Neural progenitor cell (in vitro differentiated cells): Measurements from ENCODE around the gene PUSL1. TPM values are rescaled to one million over a fixed set of nuclear protein-coding genes. Genes with fewer than 3 reads are reported as not detected.
"Not testable (repeated sequence)": the region's sequence is repeated elsewhere in the genome, so short reads cannot be mapped to it uniquely, and the experiment has no call there.

Source experiments
- DNase-seq: peaks from one replicate; pipeline ENCODE4 v3.0.0-alpha.2; 2016; ENCODE audit warnings: low spot score
- H2AFZ ChIP-seq: fragments of 200-600 bp; sonication (generic); replicated peaks from 2 replicates; pipeline ENCODE4 v1.6.1; 2016; ENCODE audit warnings: antibody characterized with exemption
- H3F3A ChIP-seq: fragments of 200-600 bp; sonication (generic); 2 replicates; pipeline ENCODE4 v1.6.1; 2016; ENCODE audit warnings: antibody characterized with exemption, low read depth
- H3K27ac ChIP-seq: fragments of 200-600 bp; sonication (generic); 2 replicates; pipeline ENCODE4 v1.5.1; 2016; ENCODE audit warnings: mild to moderate bottlenecking
- H3K27me3 ChIP-seq: fragments of 200-600 bp; sonication (generic); 2 replicates; pipeline ENCODE4 v1.6.1; 2016; ENCODE audit warnings: mild to moderate bottlenecking, moderate library complexity
- H3K36me3 ChIP-seq: fragments of 200-600 bp; sonication (generic); 2 replicates; pipeline ENCODE4 v1.5.1; 2016
- H3K4me1 ChIP-seq: fragments of 200-600 bp; sonication (generic); 2 replicates; pipeline ENCODE4 v1.6.1; 2016; ENCODE audit warnings: mixed run types
- H3K4me2 ChIP-seq: fragments of 200-600 bp; sonication (generic); 2 replicates; pipeline ENCODE4 v1.6.1; 2016
- H3K4me3 ChIP-seq: fragments of 200-600 bp; sonication (generic); 2 replicates; pipeline ENCODE4 v1.5.1; 2016
- H3K79me2 ChIP-seq: fragments of 200-600 bp; sonication (generic); 2 replicates; pipeline ENCODE4 v1.6.1; 2016; ENCODE audit warnings: low read depth
- H3K9ac ChIP-seq: fragments of 200-600 bp; sonication (generic); 2 replicates; pipeline ENCODE4 v1.6.1; 2016
- H3K9me3 ChIP-seq: fragments of 200-600 bp; sonication (generic); 2 replicates; pipeline ENCODE4 v1.5.1; 2016; ENCODE audit warnings: low read depth
- H4K20me1 ChIP-seq: fragments of 200-600 bp; sonication (generic); 2 replicates; pipeline ENCODE4 v1.6.1; 2016; ENCODE audit warnings: low read depth
- H3K27ac Mint-ChIP-seq: 3 replicates; pipeline ENCODE4 v1.8.0; 2021; ENCODE audit warnings: mixed read lengths
- H3K27me3 Mint-ChIP-seq: 2 replicates; pipeline ENCODE4 v1.8.0; 2022; ENCODE audit warnings: low read depth, mild to moderate bottlenecking, inconsistent platforms, moderate library complexity, mixed read lengths; ENCODE audit not compliant: insufficient read depth
- H3K36me3 Mint-ChIP-seq: 3 replicates; pipeline ENCODE4 v1.8.0; 2021; ENCODE audit warnings: mixed read lengths
- H3K4me1 Mint-ChIP-seq: 3 replicates; pipeline ENCODE4 v1.8.0; 2021; ENCODE audit warnings: mixed read lengths
- H3K4me3 Mint-ChIP-seq: 3 replicates; pipeline ENCODE4 v1.8.0; 2021; ENCODE audit warnings: mild to moderate bottlenecking, moderate library complexity, mixed read lengths
- H3K9me3 Mint-ChIP-seq: 3 replicates; pipeline ENCODE4 v1.8.0; 2020; ENCODE audit warnings: mixed read lengths
- CTCF ChIP-seq: fragments of 200-600 bp; sonication (generic); IDR thresholded peaks from 2 replicates; pipeline ENCODE4 v1.5.1; 2017; ENCODE audit warnings: antibody characterized with exemption, mild to moderate bottlenecking
- EZH2 ChIP-seq: fragments of 200-600 bp; sonication (generic); IDR thresholded peaks from 2 replicates; pipeline ENCODE4 v1.6.1; 2017; ENCODE audit warnings: antibody characterized with exemption, mild to moderate bottlenecking, moderate library complexity
- EZH2phosphoT487 ChIP-seq: fragments of 200-600 bp; sonication (generic); IDR thresholded peaks from 2 replicates; pipeline ENCODE4 v1.6.1; 2017; ENCODE audit warnings: antibody characterized with exemption
- total RNA-seq: library from RNA; depleted of rRNA; stranded (reverse); fragments of >200 nt; gene quantifications from 2 replicates; pipeline ENCODE4 v1.2.3, GENCODE V29; 2015; ENCODE audit warnings: low replicate concordance

Gene PUSL1
- total RNA-seq, 1 donor from 2014 or later: 3.7 TPM

- Histone ChIP-seq H3K27me3 (no peaks in the 10 kb centered on the region), H3K9me3 (no peaks in the 10 kb centered on the region), H4K20me1 (peaks cover 70% of the 10 kb centered on the region), H2AFZ (no peak overlapping the region), H3K4me3 (no peak overlapping the region), H3K4me2 (no peak overlapping the region), H3K79me2 (peaks cover 38% of the 10 kb centered on the region), H3K4me1 (peaks cover 7% of the 10 kb centered on the region), H3K36me3 (no peaks in the 10 kb centered on the region), H3F3A (peaks cover 16% of the 10 kb centered on the region), H3K27ac (no peak overlapping the region), H3K9ac (no peak overlapping the region)
- Mint-ChIP-seq H3K36me3 (peaks cover 11% of the 10 kb centered on the region), H3K4me1 (peaks cover 6% of the 10 kb centered on the region), H3K27me3 (peaks cover 9% of the 10 kb centered on the region), H3K4me3 (no peak overlapping the region), H3K9me3 (no peaks in the 10 kb centered on the region), H3K27ac (no peak overlapping the region)
- no peak for TF ChIP-seq CTCF
- TF ChIP-seq EZH2phosphoT487: no peak
- no peak for TF ChIP-seq EZH2
- no peak for DNase-seq
These were observed 6.4 kb downstream of the PUSL1 start for GRCh38 chr1:1314678-1315335.

GRCh38 chr1:1315435-1315954, 7.1 kb downstream of the PUSL1 start:
- Mint-ChIP-seq H3K36me3 (peaks cover 11% of the 10 kb centered on the region), H3K9me3 (no peaks in the 10 kb centered on the region), H3K4me1 (peaks cover 6% of the 10 kb centered on the region), H3K4me3 (peak overlapping the region; percentile 13), H3K27me3 (peaks cover 12% of the 10 kb centered on the region), H3K27ac (no peak overlapping the region)
- Histone ChIP-seq H3K9me3 (no peaks in the 10 kb centered on the region), H3K27ac (no peak overlapping the region), H2AFZ (no peak overlapping the region), H3F3A (peaks cover 14% of the 10 kb centered on the region), H3K36me3 (no peaks in the 10 kb centered on the region), H3K4me3 (no peak overlapping the region), H3K4me2 (peak overlapping the region; percentile 45), H3K9ac (no peak overlapping the region), H3K79me2 (peaks cover 45% of the 10 kb centered on the region), H3K27me3 (no peaks in the 10 kb centered on the region), H3K4me1 (peaks cover 7% of the 10 kb centered on the region), H4K20me1 (peaks cover 71% of the 10 kb centered on the region)
- DNase-seq: peak; percentile 43
- TF ChIP-seq EZH2phosphoT487: no peak
- no peak for TF ChIP-seq CTCF

- H3K36me3 ChIP-seq, H3K27ac Mint-ChIP-seq, H3K4me1 ChIP-seq, H3K27me3 ChIP-seq, H3K9ac ChIP-seq, H3K9me3 Mint-ChIP-seq, H3K9me3 ChIP-seq, H3K4me3 ChIP-seq, DNase-seq, H3K4me1 Mint-ChIP-seq, H3K4me3 Mint-ChIP-seq, H3K27ac ChIP-seq, H2AFZ ChIP-seq: not testable (repeated sequence)
- peaks cover 52% of the 10 kb centered on the region for H3K79me2 ChIP-seq
- Mint-ChIP-seq H3K36me3 (peaks cover 11% of the 10 kb centered on the region), H3K27me3 (peaks cover 12% of the 10 kb centered on the region)
- H4K20me1 ChIP-seq: peaks cover 78% of the 10 kb centered on the region
- peaks cover 14% of the 10 kb centered on the region for H3F3A ChIP-seq
- H3K4me2 ChIP-seq: peak overlapping the region; percentile 45
These were observed 7.8 kb downstream of the PUSL1 start for GRCh38 chr1:1316199-1316598.

- TF ChIP-seq CTCF (no peak), EZH2phosphoT487 (no peak), EZH2 (no peak)
- Mint-ChIP-seq H3K4me1 (peaks cover 10% of the 10 kb centered on the region), H3K4me3 (no peak overlapping the region), H3K27me3 (peaks cover 12% of the 10 kb centered on the region), H3K9me3 (no peaks in the 10 kb centered on the region), H3K36me3 (peaks cover 11% of the 10 kb centered on the region), H3K27ac (no peak overlapping the region)
- no peak overlapping the region for H3K9ac ChIP-seq
- peaks cover 64% of the 10 kb centered on the region for H3K79me2 ChIP-seq
- H3K36me3 ChIP-seq: no peaks in the 10 kb centered on the region
- H3K9me3 ChIP-seq: no peaks in the 10 kb centered on the region
- H2AFZ ChIP-seq: no peak overlapping the region
- no peak overlapping the region for H3K4me2 ChIP-seq
- no peak for DNase-seq
- no peak overlapping the region for H3K27ac ChIP-seq
- peaks cover 82% of the 10 kb centered on the region for H4K20me1 ChIP-seq
- H3F3A ChIP-seq: peaks cover 14% of the 10 kb centered on the region
- H3K4me1 ChIP-seq: peaks cover 7% of the 10 kb centered on the region
- H3K4me3 ChIP-seq: no peak overlapping the region
- H3K27me3 ChIP-seq: no peaks in the 10 kb centered on the region
These were observed 9.0 kb downstream of the PUSL1 start for GRCh38 chr1:1317420-1317819.
